HFFc6 (cell line): ENCODE results near the gene NRG2. TPM values are rescaled to one million over a fixed set of nuclear protein-coding genes. Genes with fewer than 3 reads are reported as not detected.

ENCODE experiments used
- DNase-seq: peaks from one replicate; pipeline ENCODE4 v3.0.0-alpha.2; 2018
- H3K27ac Mint-ChIP-seq: 2 replicates; pipeline ENCODE4 v1.8.0; 2020; ENCODE audit warnings: mild to moderate bottlenecking, mixed read lengths
- H3K27me3 Mint-ChIP-seq: 2 replicates; pipeline ENCODE4 v1.8.0; 2021; ENCODE audit warnings: mild to moderate bottlenecking, moderate library complexity, mixed read lengths; ENCODE audit not compliant: insufficient read depth
- H3K36me3 Mint-ChIP-seq: 2 replicates; pipeline ENCODE4 v1.8.0; 2021; ENCODE audit warnings: low read depth, mixed read lengths
- H3K4me1 Mint-ChIP-seq: 2 replicates; pipeline ENCODE4 v1.8.0; 2020; ENCODE audit warnings: low read depth, mixed read lengths
- H3K4me3 Mint-ChIP-seq: 2 replicates; pipeline ENCODE4 v1.8.0; 2020; ENCODE audit warnings: mild to moderate bottlenecking, moderate library complexity, mixed read lengths
- H3K9me3 Mint-ChIP-seq: 2 replicates; pipeline ENCODE4 v1.8.0; 2020; ENCODE audit warnings: mild to moderate bottlenecking, mixed read lengths
- CTCF ChIP-seq: fragments of 200-600 bp; sonication (generic); IDR thresholded peaks from 2 replicates; pipeline ENCODE4 v1.5.0; 2021; ENCODE audit warnings: antibody characterized with exemption, mild to moderate bottlenecking
- total RNA-seq, 6 experiments: library from RNA; stranded (reverse); fragmentation: NEBNext Ultra II Directional; extraction: Animal tissue kit (Norgen Biotek cat#: 25700); gene quantifications; 2 replicates in 1 of 6; 3 replicates in 5 of 6; pipeline ENCODE4 v1.2.3, GENCODE V29; 2021

The NRG2 gene
- total RNA-seq, 6 experiments from 2014 or later = 0.11 to 0.35 (median 0.19) TPM; not detected in 1

- peaks cover 39% of the 10 kb centered on the region for H3K27me3 Mint-ChIP-seq
- H3K4me3 Mint-ChIP-seq = no peak overlapping the region
- DNase-seq = no peak
- no peak overlapping the region for H3K27ac Mint-ChIP-seq
- H3K9me3 Mint-ChIP-seq = no peaks in the 10 kb centered on the region
- H3K4me1 Mint-ChIP-seq = no peaks in the 10 kb centered on the region
- H3K36me3 Mint-ChIP-seq = no peaks in the 10 kb centered on the region
- TF ChIP-seq CTCF = no peak
Measured at GRCh38 chr5:139833525-139833924, 209.6 kb downstream of the NRG2 start.

GRCh38 chr5:139831624-139832023, 211.5 kb downstream of the NRG2 start:
- H3K4me3 Mint-ChIP-seq = no peak overlapping the region
- no peak overlapping the region for H3K27ac Mint-ChIP-seq
- no peaks in the 10 kb centered on the region for H3K4me1 Mint-ChIP-seq
- H3K36me3 Mint-ChIP-seq = no peaks in the 10 kb centered on the region
- no peak for DNase-seq
- TF ChIP-seq CTCF = no peak
- peaks cover 46% of the 10 kb centered on the region for H3K27me3 Mint-ChIP-seq
- H3K9me3 Mint-ChIP-seq = no peaks in the 10 kb centered on the region

- no peaks in the 10 kb centered on the region for H3K4me1 Mint-ChIP-seq
- H3K27me3 Mint-ChIP-seq = peaks cover 62% of the 10 kb centered on the region
- no peaks in the 10 kb centered on the region for H3K36me3 Mint-ChIP-seq
- H3K9me3 Mint-ChIP-seq = no peaks in the 10 kb centered on the region
- DNase-seq = no peak
- H3K27ac Mint-ChIP-seq = no peak overlapping the region
- no peak for TF ChIP-seq CTCF
- H3K4me3 Mint-ChIP-seq = no peak overlapping the region
Measured at GRCh38 chr5:139829471-139829870, 213.6 kb downstream of the NRG2 start.

GRCh38 chr5:139828207-139828895, 214.7 kb downstream of the NRG2 start:
- DNase-seq = no peak
- no peak overlapping the region for H3K4me3 Mint-ChIP-seq
- H3K4me1 Mint-ChIP-seq = no peaks in the 10 kb centered on the region
- peaks cover 59% of the 10 kb centered on the region for H3K27me3 Mint-ChIP-seq
- no peaks in the 10 kb centered on the region for H3K36me3 Mint-ChIP-seq
- no peaks in the 10 kb centered on the region for H3K9me3 Mint-ChIP-seq
- no peak overlapping the region for H3K27ac Mint-ChIP-seq
- no peak for TF ChIP-seq CTCF

GRCh38 chr5:139825690-139826089, 217.4 kb downstream of the NRG2 start:
- no peak overlapping the region for H3K27ac Mint-ChIP-seq
- no peak for DNase-seq

More at GRCh38 chr5:139825690-139826089, 217.4 kb downstream of the NRG2 start:
- TF ChIP-seq CTCF = no peak
- Mint-ChIP-seq H3K4me1 (no peaks in the 10 kb centered on the region), H3K36me3 (no peaks in the 10 kb centered on the region), H3K9me3 (no peaks in the 10 kb centered on the region), H3K27me3 (peaks cover 48% of the 10 kb centered on the region), H3K4me3 (no peak overlapping the region)
